GM18507 (cell line): ENCODE results near the gene SMC2.

Experiments used
- DNase-seq: peaks from one replicate; pipeline ENCODE4 v3.0.0; 2011; ENCODE audit warnings: low read depth; ENCODE audit not compliant: insufficient read length; ENCODE audit errors: extremely low spot score
- FAIRE-seq: peaks from 2 replicates; lab custom pipeline; 2011; peaks lifted over from hg19 to GRCh38; lab: Jason Lieb, UNC

Gene SMC2

DNA sequence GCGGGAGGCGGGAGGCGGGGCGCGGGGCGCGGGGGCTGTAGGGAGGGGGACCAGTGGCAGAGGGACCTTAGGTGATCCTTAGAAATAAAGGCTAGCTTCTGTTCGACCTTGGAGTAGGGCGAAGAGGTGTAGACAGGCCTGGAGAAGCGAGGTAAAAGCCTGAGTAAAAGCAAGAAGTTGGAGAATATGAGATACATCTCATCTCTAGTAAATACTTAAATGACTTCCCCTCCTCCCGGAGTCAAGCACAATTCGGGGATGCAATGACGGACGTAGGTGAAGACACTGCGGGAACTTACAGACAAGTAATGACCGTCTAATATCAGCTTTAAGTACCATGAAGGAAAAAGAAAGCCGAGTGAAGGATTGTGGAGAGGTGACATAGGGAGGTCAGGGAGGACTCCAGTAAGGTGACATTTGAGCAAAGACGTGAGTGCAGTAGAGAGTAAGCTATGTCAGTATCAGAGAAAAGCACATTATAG is 466 bp downstream of the SMC2 start:
- FAIRE-seq (no peak), DNase-seq (no peak)

- no peak for DNase-seq
- no peak for FAIRE-seq
Observed at GRCh38 chr9:104099630-104100029, 5.5 kb downstream of the SMC2 start.

- no peak for FAIRE-seq
Observed at GRCh38 chr9:104104360-104104759, 10.3 kb downstream of the SMC2 start.

DNA sequence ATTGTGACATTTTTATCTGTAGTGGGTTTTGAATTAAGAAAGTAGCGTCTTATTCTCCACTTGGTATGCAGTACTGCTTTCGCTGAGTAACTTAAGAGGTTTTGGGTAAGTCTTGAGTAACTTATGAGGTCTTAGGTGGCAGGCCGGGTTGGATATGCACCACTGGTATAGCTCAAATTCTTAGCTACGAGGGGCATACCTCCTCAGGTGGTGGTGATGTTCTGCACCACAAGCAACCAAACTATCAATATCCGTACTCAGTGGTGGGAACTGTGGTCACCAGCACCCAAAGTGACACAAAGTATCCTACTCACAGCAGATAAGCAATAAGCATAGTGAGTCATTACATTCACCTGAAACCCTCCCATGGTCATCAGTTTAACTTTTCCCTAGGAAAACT is 13.7 kb downstream of the SMC2 start:
- FAIRE-seq (no peak), DNase-seq (no peak)

More at GRCh38 chr9:104104360-104104759, 10.3 kb downstream of the SMC2 start:
- no peak for DNase-seq

- DNase-seq (no peak), FAIRE-seq (no peak)
Observed at GRCh38 chr9:104108315-104108714, 14.2 kb downstream of the SMC2 start.

GRCh38 chr9:104110509-104110908 is 16.4 kb downstream of the SMC2 start:
- FAIRE-seq (no peak), DNase-seq (no peak)

DNA sequence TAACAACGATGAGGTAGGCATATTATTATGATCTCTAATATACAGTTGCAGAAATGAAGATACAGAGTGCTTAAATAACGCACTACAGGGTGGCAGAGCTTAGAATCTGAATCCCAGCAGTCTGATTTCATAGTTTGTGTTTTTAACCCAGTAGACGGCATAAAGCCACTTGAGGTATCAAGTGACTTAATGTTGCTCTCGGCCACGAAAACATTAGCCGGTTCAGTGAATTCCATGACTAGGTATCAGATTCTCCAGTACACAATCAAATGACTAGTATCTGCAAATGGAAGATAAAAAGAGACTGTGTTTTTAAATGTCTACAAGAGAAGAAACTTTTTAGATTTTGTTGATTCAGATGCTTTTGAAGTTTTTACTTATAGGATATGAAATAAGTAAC is 24.8 kb downstream of the SMC2 start:
- no peak for FAIRE-seq
- DNase-seq: no peak

DNA sequence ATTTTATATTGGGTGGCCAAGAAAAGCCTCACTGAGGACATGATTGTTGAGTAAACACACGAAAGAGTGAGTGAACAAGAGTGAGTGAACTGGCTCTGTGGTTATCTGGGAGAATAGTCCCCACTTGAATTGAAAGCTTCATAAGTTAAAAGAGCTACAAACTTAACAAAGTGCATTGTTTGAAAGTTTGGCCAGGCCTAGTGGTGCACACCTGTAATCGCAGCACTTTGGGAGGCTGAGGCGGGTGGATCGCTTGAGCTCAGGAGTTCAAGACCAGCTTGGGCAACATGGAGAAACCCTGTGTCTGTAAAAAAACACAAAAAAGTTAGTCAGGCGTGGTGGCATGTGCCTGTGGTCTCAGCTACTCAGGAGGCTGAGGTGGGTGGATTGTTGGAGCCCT is 26.9 kb downstream of the SMC2 start:
- FAIRE-seq (no peak), DNase-seq (no peak)

GRCh38 chr9:104138243-104138868 is 44.2 kb downstream of the SMC2 start:
- no peak for FAIRE-seq
- DNase-seq: no peak

DNA sequence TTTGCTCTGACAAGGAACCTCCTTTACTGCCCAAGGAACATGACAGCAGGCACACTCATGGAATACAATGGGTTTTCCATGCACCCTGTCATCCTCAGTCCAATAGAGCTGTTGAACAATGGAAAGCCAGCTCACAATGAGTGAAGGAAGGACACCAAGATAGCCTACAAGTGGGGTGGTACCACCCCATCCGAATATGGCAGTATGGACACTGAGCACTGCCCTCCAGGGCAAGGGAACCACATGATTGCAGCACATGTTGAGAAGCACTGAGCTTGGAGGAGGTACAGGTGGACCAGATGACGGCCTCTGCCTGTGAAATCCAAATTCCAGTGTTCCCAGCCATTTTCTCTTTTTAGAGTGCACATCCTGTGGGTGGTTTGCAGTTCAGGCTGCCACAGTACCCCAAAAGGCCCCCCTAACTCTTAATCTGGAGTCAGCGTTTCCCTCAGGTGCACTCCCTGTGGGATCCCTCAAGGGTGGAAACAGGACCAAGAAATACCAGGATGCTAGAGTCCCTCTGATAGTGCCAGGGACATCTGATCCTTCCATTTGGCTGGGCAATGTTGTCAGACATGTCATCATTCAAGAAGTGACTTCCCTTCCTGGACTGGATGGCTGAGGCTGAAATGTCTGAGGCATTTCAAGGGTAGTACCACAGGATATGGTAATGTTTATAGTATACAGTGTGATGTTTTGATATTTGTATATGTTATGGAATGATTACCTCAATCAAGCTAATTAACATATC is 48.9 kb downstream of the SMC2 start:
- DNase-seq: no peak
- no peak for FAIRE-seq

DNA sequence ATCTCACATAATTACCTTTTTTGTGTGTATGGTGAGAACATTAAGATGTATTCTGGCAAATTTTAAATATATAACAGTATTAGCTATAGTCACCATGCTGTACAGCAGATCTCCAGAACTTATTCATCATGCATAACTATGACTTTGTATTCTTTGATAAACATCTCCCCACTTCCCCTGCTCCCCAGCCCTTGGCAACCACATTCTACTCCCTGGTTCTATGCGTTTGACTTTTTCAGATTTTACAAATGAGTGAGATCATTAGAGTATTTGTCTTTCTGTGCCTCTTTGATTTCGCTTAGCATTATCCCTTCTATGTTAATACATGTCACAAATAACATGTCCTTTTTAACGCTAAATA is 49.4 kb downstream of the SMC2 start:
- no peak for DNase-seq
- FAIRE-seq: no peak

DNA sequence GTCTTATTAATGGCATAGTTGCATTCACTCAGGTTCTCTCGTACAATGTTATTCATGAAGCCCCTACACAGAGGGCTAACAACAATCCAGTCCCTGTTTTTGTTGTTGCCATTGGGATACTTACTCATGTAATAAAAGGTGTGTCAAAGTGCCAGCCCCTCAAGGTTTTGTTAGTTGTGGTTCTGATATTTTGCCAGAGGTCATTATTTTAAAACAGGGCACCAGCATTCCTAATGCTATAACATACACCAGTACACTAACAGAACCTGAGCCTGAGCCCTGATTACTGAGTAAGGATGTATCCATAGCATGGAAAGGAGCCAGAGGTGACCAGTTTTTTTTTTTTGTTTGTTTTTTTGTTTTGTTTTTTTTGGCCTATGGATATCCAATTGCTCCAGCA is 50.2 kb downstream of the SMC2 start:
- DNase-seq: no peak
- FAIRE-seq: no peak

- FAIRE-seq: no peak
- no peak for DNase-seq
Observed at GRCh38 chr9:104173067-104173466, 79.0 kb downstream of the SMC2 start.

- FAIRE-seq (peak; percentile 5), DNase-seq (no peak)
Observed at GRCh38 chr9:104177003-104177611, 83.0 kb downstream of the SMC2 start.

- FAIRE-seq: no peak
Observed at GRCh38 chr9:104177676-104178075, 83.6 kb downstream of the SMC2 start.

More at GRCh38 chr9:104177676-104178075, 83.6 kb downstream of the SMC2 start:
- no peak for DNase-seq
